Left lung (tissue), 10 donors: ENCODE measurements around the gene ZNF740. TPM values are rescaled to one million over a fixed set of nuclear protein-coding genes. Genes with fewer than 3 reads are reported as not detected.
A peak's percentile ranks its signal among the peaks of the same experiment; 100 is the strongest.

ENCODE experiments used
- ATAC-seq: fragments of 200-7000 bp; cut with Tn5 transposase; one replicate; pipeline ENCODE4 v1.9.1; 2020; ENCODE audit warnings: moderate library complexity
- DNase-seq, 4 donors: peaks; one replicate each; pipeline ENCODE4 v3.0.0-alpha.2; 2013 to 2020
- H3K27ac ChIP-seq, 2 donors: fragments of 200-600 bp; sonication (generic) in 1 of 2; one replicate each; pipeline versions ENCODE4 v1.5.0 to v1.8.0; 2020 to 2021
- H3K27me3 ChIP-seq, 2 donors: fragments of 200-600 bp; sonication (generic) in 1 of 2; one replicate each; pipeline versions ENCODE4 v1.5.0 to v1.8.0; 2020 to 2021
- H3K36me3 ChIP-seq, 2 donors: fragments of 200-600 bp; sonication (generic) in 1 of 2; one replicate each; pipeline versions ENCODE4 v1.5.0 to v1.8.0; 2020 to 2021
- H3K4me1 ChIP-seq, 2 donors: fragments of 200-600 bp; one replicate each; pipeline ENCODE4 v1.8.0; 2021
- H3K4me3 ChIP-seq, 2 donors: fragments of 200-600 bp; sonication (generic) in 1 of 2; one replicate each; pipeline versions ENCODE4 v1.5.0 to v1.8.0; 2020 to 2021; ENCODE audit warnings: mild to moderate bottlenecking in 1 of 2
- H3K9me3 ChIP-seq, 2 donors: fragments of 200-600 bp; sonication (generic) in 1 of 2; one replicate each; pipeline versions ENCODE4 v1.5.0 to v1.8.0; 2020 to 2021
- CTCF ChIP-seq, 2 donors: fragments of 200-600 bp; sonication (generic) in 1 of 2; IDR thresholded peaks; one replicate each; pipeline versions ENCODE4 v1.5.0 to v1.8.0; 2021; ENCODE audit warnings: antibody characterized with exemption in 2 of 2
- intact Hi-C, 2 donors: fragments of 100-400 bp; cut with DNase I; formaldehyde crosslinking; loops; one replicate each; pipeline versions ENCODE4 v1.11.2 to v1.14.2; 2022
- polyA plus RNA-seq, 6 donors: library from polyadenylated mRNA; unstranded; fragments of 120-200 nt; gene quantifications; one replicate each; pipeline ENCODE4 v1.2.1, GENCODE V29; 2013; ENCODE audit not compliant: insufficient read length in 6 of 6
- total RNA-seq, 2 donors: library from RNA; stranded (reverse); fragmentation: NEBNext Ultra II Directional; extraction: Animal tissue kit (Norgen Biotek cat#: 25700); gene quantifications; one replicate each; pipeline ENCODE4 v1.2.1, GENCODE V29; 2021
- donor health status: DM: no; HTN: yes; CAD: no.
- donor health status: DM: no; HTN: no; CAD: no.

The ZNF740 gene
- total and polyA plus RNA-seq, 8 donors = 34.6 to 67.4 (median 62.0) TPM

- no peak for TF ChIP-seq CTCF (IDR thresholded peaks at IDR 0.05)
- DNase-seq (peak in 2 of 4 donors; percentile 81 to 93), ATAC-seq (no peak)
- Histone ChIP-seq H3K4me3 (peak overlapping the region in 1 of 2 donors; percentile 71), H3K36me3 (peaks cover 0 to 21% of the 10 kb centered on the region in 2 donors), H3K9me3 (no peaks in the 10 kb centered on the region), H3K27me3 (peaks cover 0 to 15% of the 10 kb centered on the region in 2 donors), H3K27ac (peak overlapping the region; percentile 97 to 99), H3K4me1 (peaks cover 25 to 87% of the 10 kb centered on the region in 2 donors)
- intact Hi-C loops = no loop called here
Observed at GRCh38 chr12:53217051-53217930, 36.8 kb downstream of the ZNF740 start.

- H3K4me3 ChIP-seq = peak overlapping the region in 1 of 2 donors; percentile 71
- H3K4me1 ChIP-seq = peaks cover 32 to 92% of the 10 kb centered on the region in 2 donors
- H3K9me3 ChIP-seq = no peaks in the 10 kb centered on the region
- peak overlapping the region; percentile 97 to 99 for H3K27ac ChIP-seq
- no peak for TF ChIP-seq CTCF (IDR thresholded peaks at IDR 0.05)
- ATAC-seq (no peak), DNase-seq (no peak)
- intact Hi-C loops = no loop called here
- peaks cover 0 to 15% of the 10 kb centered on the region in 2 donors for H3K27me3 ChIP-seq
- H3K36me3 ChIP-seq = peaks cover 0 to 16% of the 10 kb centered on the region in 2 donors
Observed at GRCh38 chr12:53217931-53218307, 37.4 kb downstream of the ZNF740 start.

GRCh38 chr12:53218551-53219291 lies 38.2 kb downstream of the ZNF740 start:
- H3K27me3 ChIP-seq = peaks cover 0 to 15% of the 10 kb centered on the region in 2 donors
- H3K36me3 ChIP-seq = peaks cover 0 to 9% of the 10 kb centered on the region in 2 donors
- H3K9me3 ChIP-seq = no peaks in the 10 kb centered on the region
- H3K4me1 ChIP-seq = peaks cover 40 to 92% of the 10 kb centered on the region in 2 donors
- ATAC-seq (no peak), DNase-seq (peak in 1 of 4 donors; percentile 42)
- peak overlapping the region; percentile 97 to 99 for H3K27ac ChIP-seq
- intact Hi-C loops = no loop called here
- TF ChIP-seq CTCF (IDR thresholded peaks at IDR 0.05) = no peak
- peak overlapping the region; percentile 62 to 71 for H3K4me3 ChIP-seq

GRCh38 chr12:53219292-53219955 lies 38.9 kb downstream of the ZNF740 start:
- H3K27me3 ChIP-seq = peaks cover 0 to 15% of the 10 kb centered on the region in 2 donors
- peak overlapping the region; percentile 97 to 99 for H3K27ac ChIP-seq
- peaks cover 47 to 92% of the 10 kb centered on the region in 2 donors for H3K4me1 ChIP-seq
- no peak for TF ChIP-seq CTCF (IDR thresholded peaks at IDR 0.05)
- peaks cover 0 to 2% of the 10 kb centered on the region in 2 donors for H3K36me3 ChIP-seq
- H3K9me3 ChIP-seq = no peaks in the 10 kb centered on the region
- peak overlapping the region; percentile 62 to 71 for H3K4me3 ChIP-seq
- no peak for DNase-seq
- no peak for ATAC-seq
- intact Hi-C loops = no loop called here
